ENCODE results near the gene SYNE1. TPM values are rescaled to one million over a fixed set of nuclear protein-coding genes. Genes with fewer than 3 reads are reported as not detected.

Gene SYNE1
- total RNA-seq, 4 donors from 2014 or later, result 111 to 156 (median 124) TPM

DNA sequence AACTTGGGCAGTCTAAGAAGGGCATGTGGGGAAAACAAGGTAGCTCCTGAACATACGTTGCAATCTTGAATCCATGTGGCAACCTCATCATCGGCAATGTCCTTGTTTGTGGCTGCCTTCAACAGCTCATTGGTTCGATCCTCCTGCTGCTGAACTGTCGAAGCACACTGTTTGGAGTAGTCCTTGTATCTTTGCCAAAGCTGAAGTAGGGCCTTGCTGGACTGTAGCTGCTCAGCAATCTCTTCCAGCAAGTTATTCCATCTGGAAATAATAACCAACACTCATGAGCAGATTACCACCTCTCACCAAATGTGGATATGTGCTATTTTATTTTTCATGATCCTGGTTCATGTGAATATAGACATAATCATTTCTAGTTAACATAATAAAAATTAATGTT, 416.4 kb downstream of the SYNE1 start:
- DNase-seq (ENCODE audit: low spot score in 2 of 2), result no peak
- H3K4me3 ChIP-seq (ENCODE audit: low read depth, poor library complexity, severe bottlenecking), result no peak overlapping the region
- TF ChIP-seq POLR2A (IDR thresholded peaks at IDR 0.05), result no peak
- TF ChIP-seq, protein P1, sequence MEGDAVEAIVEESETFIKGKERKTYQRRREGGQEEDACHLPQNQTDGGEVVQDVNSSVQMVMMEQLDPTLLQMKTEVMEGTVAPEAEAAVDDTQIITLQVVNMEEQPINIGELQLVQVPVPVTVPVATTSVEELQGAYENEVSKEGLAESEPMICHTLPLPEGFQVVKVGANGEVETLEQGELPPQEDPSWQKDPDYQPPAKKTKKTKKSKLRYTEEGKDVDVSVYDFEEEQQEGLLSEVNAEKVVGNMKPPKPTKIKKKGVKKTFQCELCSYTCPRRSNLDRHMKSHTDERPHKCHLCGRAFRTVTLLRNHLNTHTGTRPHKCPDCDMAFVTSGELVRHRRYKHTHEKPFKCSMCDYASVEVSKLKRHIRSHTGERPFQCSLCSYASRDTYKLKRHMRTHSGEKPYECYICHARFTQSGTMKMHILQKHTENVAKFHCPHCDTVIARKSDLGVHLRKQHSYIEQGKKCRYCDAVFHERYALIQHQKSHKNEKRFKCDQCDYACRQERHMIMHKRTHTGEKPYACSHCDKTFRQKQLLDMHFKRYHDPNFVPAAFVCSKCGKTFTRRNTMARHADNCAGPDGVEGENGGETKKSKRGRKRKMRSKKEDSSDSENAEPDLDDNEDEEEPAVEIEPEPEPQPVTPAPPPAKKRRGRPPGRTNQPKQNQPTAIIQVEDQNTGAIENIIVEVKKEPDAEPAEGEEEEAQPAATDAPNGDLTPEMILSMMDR (IDR thresholded peaks at IDR 0.05), result no peak
- WGBS, 2 donors, result 68 to 71% methylated on average over 4 of the region's 4 CpGs
- intact Hi-C loops (cut with DNase I; ENCODE audit: low total_unique reads), result no loop called here

DNA sequence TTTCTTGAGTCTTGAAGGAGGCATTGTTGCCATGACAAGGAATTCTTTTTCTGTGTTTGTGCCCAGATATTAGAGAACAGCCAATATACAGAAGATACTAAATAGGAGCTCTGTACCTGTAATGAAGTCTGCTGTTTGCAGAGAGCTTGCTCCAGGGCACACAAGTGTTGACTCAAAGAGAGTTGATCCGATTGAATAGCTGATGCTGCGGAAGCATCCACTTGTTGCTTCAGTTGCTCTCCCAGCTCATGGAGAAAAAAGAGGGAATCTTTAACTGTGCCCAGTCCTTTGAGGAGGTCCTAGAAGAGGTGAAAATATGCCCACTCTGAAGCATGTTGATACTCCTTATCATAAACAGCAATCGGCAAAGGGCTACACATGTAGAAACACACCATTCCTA, 418.3 kb downstream of the SYNE1 start:
- 86 to 96% methylated on average over 3 of the region's 3 CpGs for WGBS, 2 donors
- no peak for TF ChIP-seq POLR2A (IDR thresholded peaks at IDR 0.05)
- TF ChIP-seq, protein P1 (IDR thresholded peaks at IDR 0.05), result no peak
- intact Hi-C loops (cut with DNase I; ENCODE audit: low total_unique reads), result no loop called here
- H3K4me3 ChIP-seq (ENCODE audit: low read depth, poor library complexity, severe bottlenecking), result no peak overlapping the region
- no peak for DNase-seq (ENCODE audit: low spot score in 2 of 2)

GRCh38 chr6:152212437-152212836, 424.7 kb downstream of the SYNE1 start:
- no peak for DNase-seq (ENCODE audit: low spot score in 2 of 2)
- WGBS, 2 donors, result 86 to 98% methylated on average over 1 of the region's 1 CpG
- no peak overlapping the region for H3K4me3 ChIP-seq (ENCODE audit: low read depth, poor library complexity, severe bottlenecking)
- intact Hi-C loops (cut with DNase I; ENCODE audit: low total_unique reads), result no loop called here
- TF ChIP-seq, protein P1 (IDR thresholded peaks at IDR 0.05), result no peak
- no peak for TF ChIP-seq POLR2A (IDR thresholded peaks at IDR 0.05)

DNA sequence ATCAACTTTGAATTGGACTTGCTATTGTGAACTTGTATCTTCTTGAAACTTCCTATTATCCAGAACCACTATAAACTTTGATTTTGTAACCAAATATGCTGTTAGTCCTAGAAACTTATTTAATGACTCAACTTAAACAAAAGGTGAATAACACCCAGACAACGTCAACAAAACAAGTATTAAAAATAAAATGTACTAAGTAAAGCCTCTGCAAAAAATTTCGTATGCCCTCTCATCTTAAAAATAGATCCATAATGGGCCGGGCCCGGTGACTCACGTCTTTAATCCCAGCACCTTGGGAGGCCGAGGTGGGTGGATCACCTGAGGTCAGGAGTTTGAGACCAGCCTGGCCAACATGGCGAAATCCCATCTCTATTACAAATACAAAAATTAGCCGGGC, 428.0 kb downstream of the SYNE1 start:
- no peak overlapping the region for H3K4me3 ChIP-seq (ENCODE audit: low read depth, poor library complexity, severe bottlenecking)
- intact Hi-C loops (cut with DNase I; ENCODE audit: low total_unique reads), result no loop called here
- 88 to 92% methylated on average over 8 of the region's 8 CpGs for WGBS, 2 donors
- no peak for TF ChIP-seq POLR2A (IDR thresholded peaks at IDR 0.05)
- TF ChIP-seq, protein P1 (IDR thresholded peaks at IDR 0.05), result no peak
- no peak for DNase-seq (ENCODE audit: low spot score in 2 of 2)

- DNase-seq (ENCODE audit: low spot score in 2 of 2), result no peak
- TF ChIP-seq POLR2A (IDR thresholded peaks at IDR 0.05), result no peak
- TF ChIP-seq, protein P1 (IDR thresholded peaks at IDR 0.05), result no peak
- intact Hi-C loops (cut with DNase I; ENCODE audit: low total_unique reads), result no loop called here
- H3K4me3 ChIP-seq (ENCODE audit: low read depth, poor library complexity, severe bottlenecking), result no peak overlapping the region
- WGBS, 2 donors, result 94% methylated on average over 12 of the region's 12 CpGs
Measured at GRCh38 chr6:152207915-152208714, 429.0 kb downstream of the SYNE1 start.
